Measurements from ENCODE around the gene NBPF20.
"Not testable (repeated sequence)": the region's sequence is repeated elsewhere in the genome, so short reads cannot be mapped to it uniquely, and the experiment has no call there.

Gene NBPF20, protein sequence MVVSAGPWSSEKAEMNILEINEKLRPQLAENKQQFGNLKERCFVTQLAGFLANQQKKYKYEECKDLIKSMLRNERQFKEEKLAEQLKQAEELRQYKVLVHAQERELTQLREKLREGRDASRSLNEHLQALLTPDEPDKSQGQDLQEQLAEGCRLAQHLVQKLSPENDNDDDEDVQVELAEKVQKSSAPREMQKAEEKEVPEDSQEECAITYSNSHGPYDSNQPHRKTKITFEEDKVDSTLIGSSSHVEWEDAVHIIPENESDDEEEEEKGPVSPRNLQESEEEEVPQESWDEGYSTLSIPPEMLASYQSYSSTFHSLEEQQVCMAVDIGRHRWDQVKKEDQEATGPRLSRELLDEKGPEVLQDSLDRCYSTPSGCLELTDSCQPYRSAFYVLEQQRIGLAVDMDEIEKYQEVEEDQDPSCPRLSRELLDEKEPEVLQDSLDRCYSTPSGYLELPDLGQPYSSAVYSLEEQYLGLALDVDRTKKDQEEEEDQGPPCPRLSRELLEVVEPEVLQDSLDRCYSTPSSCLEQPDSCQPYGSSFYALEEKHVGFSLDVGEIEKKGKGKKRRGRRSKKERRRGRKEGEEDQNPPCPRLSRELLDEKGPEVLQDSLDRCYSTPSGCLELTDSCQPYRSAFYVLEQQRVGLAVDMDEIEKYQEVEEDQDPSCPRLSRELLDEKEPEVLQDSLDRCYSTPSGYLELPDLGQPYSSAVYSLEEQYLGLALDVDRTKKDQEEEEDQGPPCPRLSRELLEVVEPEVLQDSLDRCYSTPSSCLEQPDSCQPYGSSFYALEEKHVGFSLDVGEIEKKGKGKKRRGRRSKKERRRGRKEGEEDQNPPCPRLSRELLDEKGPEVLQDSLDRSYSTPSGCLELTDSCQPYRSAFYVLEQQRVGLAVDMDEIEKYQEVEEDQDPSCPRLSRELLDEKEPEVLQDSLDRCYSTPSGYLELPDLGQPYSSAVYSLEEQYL (N-terminal part only)

DNA sequence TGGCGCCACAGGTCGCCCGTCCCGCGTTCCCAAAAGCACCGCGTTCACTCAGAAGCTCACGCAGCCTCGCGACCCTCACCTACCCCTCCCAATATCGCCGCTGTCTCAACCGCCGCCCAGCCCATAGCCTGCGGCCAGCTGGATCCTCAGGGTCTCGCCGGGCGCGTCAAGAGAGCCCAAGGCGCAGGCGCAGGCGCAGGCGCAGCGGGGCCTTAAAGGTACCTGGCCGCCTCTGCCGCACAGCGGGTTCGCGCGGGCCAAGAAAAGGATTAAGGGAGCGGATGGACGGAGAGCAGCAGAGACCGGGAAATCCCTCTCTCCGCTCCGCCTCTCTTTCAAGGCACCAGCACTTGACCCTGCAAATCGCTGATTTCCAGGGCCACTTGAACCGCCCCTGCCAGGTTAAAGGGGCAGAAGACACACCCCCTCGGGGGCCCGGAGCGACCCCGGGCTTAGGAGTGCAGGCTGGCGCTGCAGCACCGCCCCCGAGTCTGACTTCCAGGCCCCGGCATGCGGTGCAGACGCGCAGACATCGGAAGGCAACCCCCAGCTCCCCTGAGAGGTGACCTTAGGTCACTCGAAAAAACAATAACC is at the start of gene NBPF20:
Gene NBPF20 (minus strand): TSS at position 168 of the 594 bp plus-strand sequence. CDS start 20,331 bp downstream, outside the sequence.
- peak; percentile 89 for DNase-seq (ENCODE audit: low spot score)

DNA sequence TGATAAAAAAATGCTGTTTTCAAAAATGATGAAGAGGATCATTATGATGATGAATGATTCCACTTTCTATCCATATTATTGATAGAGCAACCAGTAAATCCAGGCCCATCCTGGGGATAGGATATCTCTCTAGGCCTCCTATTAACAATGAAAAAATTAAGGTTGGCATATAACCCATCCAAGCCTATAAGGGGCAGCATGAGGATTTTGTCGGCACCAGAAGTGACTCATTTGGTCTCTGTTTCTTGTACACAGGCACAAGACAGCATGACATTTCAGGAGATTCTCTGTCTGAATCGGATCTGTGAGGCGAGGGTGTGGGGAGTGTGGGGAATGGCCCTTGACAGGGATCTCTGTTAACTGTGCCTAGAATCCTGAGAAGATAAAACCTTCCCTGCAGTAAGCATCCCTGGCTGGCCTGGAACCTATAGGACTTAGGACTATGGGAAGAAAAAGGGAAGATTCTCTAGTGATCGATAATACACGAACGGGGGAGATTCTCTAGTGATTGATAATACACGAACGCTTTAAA is 49.5 kb upstream of the NBPF20 start:
- not testable (repeated sequence) for DNase-seq (ENCODE audit: low spot score)

DNA sequence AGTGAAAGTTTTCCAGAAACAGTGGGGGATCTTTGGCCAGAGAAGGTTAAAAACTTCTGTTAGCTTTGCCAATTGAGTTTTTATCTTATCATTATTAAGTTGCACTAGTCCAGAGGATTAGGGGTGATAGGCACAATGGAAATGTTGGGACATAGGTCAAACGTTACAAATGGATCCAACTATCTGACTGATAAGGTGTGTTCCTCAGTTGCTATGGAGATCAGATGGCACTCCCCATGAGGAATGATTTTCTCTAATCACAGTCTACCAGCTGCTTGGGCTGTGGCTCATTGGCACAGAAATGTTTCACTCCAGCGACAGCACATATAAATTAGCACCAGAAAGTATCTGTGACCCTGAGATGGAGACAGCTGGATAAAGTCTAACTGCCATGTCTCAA is 47.3 kb upstream of the NBPF20 start:
- not testable (repeated sequence) for DNase-seq (ENCODE audit: low spot score)

DNA sequence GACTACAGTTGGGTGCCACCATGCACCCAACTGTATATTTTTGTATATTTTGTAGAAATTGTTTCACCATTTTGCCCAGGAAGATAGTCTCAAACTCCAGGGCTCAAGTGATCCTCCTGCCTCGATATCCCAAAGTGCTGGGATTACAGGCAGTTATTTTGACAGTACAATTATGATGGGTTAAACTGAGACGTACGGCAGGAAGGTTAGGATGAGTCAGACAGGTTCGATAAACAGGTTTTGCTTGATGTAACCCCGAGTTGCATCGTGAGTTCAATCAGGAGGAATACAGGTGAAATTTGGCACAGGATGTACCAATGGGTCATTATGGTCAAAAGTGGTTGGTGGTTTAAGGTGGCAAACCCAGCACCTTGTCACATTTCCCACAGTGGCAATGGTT is 46.0 kb upstream of the NBPF20 start:
- DNase-seq (ENCODE audit: low spot score) = not testable (repeated sequence)

DNA sequence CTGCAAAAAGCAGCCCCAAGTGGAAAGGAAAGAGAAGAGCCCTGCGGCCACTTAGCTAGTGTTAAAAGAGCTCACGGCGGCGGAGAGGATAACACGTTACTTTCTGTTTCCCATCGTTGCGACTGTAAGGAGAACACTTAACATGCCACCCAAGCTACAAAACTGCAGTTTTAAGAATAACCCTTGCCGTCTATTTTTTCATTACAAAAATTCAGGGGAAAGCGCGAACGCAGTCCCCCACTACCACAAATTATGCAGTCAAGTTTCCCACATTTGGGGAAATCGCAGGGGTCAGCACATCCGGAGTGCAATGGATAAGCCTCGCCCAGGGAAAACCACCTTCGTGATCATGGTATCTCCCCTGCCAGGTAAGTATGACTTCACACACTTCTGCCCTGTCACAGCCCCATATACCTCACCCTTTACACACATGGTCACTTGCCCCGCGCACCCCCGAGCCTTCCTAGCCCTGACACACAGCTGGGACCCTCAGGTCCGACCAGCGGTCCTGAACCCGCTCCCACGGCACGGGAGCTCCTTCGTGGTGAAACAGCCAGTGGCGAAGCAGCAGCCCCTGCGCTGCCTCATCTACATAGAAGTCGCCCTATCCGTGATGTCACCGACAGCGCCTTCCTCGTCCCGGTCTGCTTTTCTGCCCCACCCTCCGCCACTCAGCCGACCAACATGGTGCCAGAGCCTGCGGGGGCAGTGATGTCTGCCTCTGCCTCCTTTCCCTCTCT is 40.2 kb upstream of the NBPF20 start:
- peak; percentile 28 for DNase-seq (ENCODE audit: low spot score)

DNA sequence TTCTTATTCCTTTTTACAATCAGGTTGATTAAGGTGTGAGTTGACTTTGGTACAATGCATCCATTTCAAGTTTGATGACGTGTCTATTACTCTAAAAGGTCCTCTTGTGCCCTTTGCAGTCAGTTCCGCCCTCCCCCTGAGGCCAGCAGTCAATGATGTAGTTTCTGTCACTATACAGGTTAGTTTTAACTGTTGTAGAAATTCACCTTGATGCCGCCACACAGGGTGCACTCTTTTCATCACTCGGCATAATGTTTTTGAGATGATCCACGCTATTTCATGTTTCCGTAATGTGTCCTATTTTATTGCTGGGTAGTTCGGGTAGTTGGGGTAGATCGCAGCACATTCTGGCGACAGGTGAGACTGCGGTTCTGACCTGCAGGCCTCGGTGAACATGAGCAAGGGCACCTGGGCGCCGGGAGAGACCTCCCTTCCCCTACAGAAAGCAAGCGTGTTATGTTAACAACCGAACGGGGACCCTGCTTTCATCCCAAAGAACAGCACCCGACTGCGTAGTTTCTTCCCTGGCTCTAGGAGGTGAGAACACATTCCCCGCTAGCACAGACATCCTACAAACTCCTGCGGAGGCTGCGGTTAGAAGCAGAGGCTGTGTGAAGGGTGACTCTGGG is 39.4 kb upstream of the NBPF20 start:
- not testable (repeated sequence) for DNase-seq (ENCODE audit: low spot score)

DNA sequence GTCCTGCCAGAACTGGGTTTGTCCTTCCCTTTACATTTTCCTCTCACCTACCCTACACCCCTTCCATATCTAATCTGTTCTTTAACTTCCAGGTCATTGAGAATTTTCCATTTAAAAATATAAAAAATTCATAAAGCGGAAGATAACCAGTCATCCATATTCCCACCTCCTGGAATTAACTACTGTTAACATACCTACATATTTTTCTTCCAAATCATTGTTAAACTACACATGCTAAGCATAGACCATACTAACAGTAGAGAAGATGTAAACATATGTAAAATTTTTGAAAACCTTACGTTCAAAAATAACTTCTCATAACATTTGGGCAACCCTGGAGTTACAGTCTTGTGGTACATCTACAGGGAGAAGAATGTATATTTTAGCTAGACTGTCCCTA is 38.6 kb upstream of the NBPF20 start:
- DNase-seq (ENCODE audit: low spot score) = not testable (repeated sequence)

DNA sequence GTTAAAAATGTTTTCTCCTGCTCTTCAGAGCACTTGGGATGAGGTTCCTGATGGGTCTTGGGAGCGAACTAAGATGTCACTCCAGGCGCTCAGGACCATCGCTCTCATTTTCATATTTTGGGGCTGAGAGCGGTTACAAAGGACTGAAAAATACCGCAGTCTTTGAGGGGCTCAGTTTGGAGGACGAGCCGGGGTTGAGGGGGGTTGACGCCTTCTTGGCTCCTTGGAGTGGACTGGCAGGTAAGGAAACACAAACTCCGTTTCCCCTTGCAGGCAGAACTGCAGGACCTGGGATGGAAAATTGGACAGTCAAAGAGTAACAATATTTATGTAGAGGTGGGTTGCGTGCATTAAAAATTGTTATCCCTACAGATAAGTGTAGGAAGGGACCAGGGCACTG is 35.3 kb upstream of the NBPF20 start:
- not testable (repeated sequence) for DNase-seq (ENCODE audit: low spot score)

DNA sequence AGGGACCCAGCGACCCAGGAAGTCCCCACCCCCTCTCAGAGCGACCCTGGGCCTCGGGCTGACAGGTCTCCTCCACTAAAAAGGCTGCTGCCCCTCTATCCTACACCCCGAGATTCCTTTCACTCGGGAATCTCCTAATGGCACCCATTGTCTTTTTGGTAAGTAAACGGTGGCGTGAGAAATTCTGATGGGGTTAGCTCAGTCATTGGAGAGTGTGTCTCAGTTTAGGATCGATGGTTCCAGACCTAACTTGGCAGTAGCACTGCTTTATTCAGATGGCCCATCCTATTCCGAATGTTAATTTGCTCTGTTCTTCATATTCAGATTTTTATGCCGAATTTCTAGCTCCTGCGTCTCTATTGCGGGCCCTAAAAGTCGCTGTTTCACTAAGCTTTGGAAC is 34.6 kb upstream of the NBPF20 start:
- DNase-seq (ENCODE audit: low spot score) = not testable (repeated sequence)

DNA sequence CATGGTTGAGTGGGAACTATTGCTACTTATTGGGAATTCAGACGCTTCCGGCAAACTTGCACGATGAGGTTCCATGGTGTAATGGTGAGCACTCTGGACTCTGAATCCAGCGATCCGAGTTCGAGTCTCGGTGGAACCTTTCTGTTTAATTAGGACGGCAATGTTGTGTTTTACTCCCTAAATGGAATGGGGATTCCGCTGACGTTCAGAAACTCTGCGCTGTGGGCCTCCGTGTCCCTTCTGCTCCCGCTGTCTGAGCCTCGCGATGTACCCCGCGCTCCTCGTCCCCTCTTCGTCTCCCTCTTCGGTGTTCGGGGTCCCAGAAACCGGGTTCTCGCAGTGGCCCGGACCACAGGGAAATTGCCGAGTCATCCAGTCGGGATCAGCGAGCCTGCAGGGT is 34.2 kb upstream of the NBPF20 start:
- not testable (repeated sequence) for DNase-seq (ENCODE audit: low spot score)

DNA sequence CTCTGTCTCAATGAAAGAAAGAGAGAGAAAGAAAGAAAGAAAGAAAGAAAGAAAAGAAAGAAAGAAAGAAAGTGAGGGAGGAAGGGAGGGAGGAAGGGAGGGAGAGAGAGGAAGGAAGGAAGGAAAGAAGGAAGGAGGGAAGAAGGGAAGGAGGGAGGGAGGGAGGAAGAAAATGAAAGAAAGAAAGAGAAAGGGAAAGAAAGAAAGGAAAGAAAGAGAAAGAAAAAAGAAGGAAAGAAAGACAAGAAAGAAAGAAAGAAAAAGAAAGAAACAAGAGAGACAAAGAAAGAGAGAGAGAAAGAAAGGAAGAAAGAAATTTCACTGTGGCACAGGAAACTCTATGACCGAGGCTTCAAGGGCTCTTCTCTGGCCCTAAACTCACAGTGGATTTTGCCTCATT is 33.7 kb upstream of the NBPF20 start:
- not testable (repeated sequence) for DNase-seq (ENCODE audit: low spot score)

DNA sequence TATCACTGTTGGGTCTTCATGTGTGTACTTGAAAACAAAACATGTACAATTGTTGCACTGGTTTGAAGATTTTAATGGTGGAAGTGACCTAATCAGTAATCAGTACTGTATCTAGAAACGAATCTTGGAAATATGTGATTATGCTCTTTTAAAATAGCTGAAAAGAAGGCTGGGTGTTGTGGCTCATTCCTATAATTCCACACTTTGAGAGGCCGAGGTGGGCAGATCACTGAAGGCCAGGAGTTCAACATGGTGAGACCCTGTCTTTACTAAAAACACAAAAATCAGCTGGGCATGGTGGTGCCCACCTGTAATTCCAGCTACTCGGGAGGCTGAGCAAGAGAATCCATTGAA is 29.4 kb upstream of the NBPF20 start:
- not testable (repeated sequence) for DNase-seq (ENCODE audit: low spot score)

DNA sequence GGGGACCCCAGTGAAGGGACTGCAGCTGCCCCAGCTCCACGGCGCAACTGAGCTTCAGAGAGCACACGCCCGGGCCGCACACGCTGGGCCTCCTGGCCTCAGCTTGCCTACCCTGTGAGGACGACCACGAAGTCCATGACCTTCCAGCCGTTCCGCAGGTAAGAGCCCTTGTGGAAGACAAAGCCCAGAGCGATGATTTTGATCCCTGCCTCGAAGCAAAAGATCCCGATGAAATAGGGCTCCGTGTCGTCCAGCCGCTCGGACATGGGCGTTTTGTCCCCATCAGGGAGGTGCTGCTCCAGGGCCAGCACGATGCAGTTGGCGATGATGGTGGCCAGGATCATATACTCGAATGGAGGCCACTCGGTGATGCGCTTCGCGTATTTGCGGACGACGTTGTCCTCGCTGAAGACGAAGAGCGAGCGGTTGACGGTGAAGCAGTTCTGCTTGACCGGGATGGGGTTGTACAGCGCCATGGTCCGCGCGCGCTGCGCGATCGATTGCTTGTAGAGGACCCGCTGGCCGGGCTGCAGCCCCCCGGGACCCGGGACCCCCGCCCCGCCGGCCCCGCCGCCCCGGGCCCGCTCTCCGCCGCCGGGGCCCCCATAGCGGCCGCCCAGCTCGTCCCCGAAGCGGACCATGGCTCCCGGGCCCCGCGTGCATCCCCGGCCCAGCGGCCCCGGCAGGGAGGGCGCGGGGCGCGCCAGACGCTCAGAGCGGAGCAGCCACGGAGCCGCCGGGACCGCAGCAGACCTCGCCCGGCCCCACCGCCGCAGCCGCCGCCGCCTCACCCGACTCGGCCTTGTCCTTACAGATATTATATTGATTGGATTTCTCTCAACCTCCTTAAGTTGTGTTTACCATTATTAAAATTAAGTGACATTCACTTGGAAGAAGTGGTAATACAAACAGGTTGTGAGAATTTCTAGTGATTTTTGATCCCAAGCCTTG is 28.7 kb upstream of the NBPF20 start:
- not testable (repeated sequence) for DNase-seq (ENCODE audit: low spot score)

DNA sequence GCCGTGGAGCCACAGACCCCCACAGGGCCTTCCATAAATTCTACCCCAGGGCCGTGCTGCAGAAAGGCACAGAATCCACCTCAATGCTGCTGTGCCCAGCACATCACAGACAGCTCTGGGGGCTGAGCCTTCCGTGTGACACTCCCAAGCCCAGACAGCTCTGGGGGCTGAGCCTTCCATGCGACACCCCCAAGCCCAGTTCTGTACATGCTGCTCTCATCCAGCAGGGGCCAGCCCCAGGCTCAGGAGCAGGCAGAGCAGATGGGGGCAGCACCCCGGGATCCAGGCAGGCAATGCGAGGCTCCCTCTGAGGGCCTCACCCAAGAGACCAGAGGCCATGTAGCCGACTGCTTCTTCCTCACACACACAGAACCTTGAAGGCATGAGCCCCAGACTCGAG is 27.1 kb upstream of the NBPF20 start:
- DNase-seq (ENCODE audit: low spot score) = not testable (repeated sequence)

DNA sequence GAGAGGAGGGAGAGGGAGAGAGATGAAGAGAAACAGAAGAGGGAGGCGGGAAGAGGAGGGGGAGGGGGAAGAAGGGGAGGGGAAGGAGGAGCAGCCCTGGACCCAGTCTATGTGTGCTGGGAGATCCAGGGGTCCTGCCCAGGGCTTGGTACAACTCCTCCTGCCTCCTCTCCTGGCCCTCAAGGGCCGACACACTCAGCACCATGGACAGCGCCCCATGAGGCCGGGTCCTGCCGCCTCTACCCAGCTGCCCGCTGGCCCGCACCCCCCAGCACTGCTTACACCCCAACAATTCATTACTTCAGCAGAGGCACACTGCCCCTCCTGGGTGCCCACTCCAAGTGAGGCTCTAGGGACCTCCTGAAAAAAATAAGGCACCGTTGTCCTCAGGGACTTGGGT is 26.5 kb upstream of the NBPF20 start:
- not testable (repeated sequence) for DNase-seq (ENCODE audit: low spot score)

DNA sequence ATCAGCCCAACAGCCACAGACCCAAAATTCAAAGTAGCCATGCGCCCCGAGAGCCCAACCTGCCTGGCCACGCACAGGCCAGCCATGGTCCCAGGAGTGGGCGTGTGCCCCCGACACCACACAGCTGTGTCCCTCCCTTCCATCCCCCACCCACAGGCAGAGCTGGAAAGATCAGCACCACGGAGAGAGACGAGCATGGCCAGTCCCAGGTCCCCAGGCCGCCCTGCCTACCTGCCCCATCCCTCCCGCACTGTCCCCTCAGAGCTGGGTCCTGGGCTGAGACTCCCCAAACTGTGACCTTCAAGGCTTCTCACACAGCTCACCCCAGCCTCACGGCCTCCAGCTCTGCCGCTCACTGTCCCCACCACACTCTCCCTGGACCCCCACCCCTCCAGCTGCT is 19.8 kb upstream of the NBPF20 start:
- not testable (repeated sequence) for DNase-seq (ENCODE audit: low spot score)

DNA sequence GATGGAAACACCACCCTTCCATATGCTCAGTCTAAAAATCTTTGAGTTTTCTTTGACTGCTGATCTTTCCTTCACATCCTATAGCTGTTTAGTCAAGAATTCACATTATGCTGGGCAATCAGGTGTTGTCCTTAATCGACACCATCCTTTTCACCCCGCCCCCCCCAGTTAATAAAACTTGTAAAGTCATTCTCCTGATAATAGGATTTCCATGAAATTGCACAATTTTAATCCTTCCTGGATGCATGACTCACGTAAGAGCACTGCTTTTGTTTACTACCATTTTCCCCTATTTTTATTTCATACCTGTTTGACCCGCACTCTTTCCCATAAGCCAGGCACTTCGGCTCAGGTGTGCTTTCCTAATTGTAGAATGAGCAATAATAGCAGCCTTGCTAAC is 16.9 kb upstream of the NBPF20 start:
- DNase-seq (ENCODE audit: low spot score) = not testable (repeated sequence)

DNA sequence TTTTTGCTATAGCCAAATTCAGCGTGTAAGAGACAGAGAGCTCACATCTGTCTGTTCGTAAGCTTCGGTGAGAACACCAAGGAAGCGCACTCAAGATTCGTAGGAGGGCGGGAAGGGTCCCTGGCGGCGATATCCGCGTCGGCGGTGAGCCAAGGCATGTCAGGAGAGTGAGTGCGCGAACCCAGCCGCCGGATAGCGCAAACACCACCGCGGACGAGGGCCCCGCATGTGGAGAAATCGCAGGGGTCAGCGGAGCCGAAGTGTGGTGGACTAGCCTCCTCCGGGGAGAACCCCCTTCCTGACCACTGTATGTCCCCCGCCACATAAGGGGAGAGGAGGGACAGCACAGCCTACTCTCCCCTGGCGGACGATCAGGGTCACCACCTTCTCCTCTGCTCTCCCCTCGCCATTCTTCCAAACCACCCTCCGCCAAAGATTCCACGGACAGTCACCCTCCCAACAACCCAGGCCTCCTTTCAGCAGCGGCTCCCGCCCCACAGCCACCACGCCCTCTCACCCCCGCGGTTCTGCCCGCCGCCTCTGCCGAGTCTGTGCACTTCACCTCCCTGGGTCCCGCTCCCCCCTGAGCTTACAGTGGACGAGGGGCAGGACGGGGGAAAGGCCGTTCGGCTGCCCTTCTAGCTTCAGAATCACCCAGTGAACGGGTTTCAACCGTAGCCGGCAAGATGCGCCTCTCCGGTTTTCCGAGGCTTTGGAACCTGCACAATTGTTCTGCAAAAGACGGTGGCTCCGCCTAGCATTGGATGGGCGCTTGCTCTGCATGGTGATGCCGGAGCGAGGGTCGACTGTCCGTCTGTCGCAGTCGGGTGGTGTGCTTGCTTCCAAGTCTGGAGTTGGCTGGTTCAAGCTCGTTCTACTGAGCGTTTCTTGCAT is 6.2 kb upstream of the NBPF20 start:
- DNase-seq (ENCODE audit: low spot score) = not testable (repeated sequence)

DNA sequence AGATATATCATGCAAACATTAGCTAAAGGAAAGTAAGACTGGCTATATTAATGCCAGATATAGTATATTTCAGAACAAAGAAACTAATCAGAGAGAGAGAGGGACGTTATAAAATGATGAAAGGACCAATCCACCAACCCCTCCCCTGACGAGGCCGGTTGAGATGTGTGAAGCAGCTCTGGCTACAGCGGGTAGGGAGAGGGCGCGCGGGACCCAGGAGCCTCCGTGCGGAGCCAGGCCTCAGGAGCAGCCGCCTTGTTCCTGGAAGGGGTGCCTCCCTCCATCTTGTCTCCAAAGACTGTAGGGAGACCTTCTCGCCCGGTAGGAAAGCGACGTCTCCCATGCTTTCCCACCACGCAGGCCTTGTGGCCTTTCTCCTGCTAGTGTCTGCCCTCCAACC is 5.4 kb upstream of the NBPF20 start:
- not testable (repeated sequence) for DNase-seq (ENCODE audit: low spot score)

Data from AG08396 (cell line).